WTC11 (cell line): ENCODE measurements around the gene XDH. TPM values are rescaled to one million over a fixed set of nuclear protein-coding genes. Genes with fewer than 3 reads are reported as not detected.

Source experiments
- ATAC-seq: fragments of 200-7000 bp; cut with Tn5 transposase; 2 replicates; pipeline ENCODE4 v1.10.0; 2021; ENCODE audit warnings: mild to moderate bottlenecking, moderate library complexity
- CTCF ChIA-PET: fragments of 300-600 bp; sonication (Branson Sonifier 250); formaldehyde crosslinking; loops from one replicate; lab custom pipeline; 2021; ENCODE audit warnings: antibody characterized with exemption; lab: Charles Lee
- POLR2A ChIA-PET: fragments of 350-600 bp; sonication (Branson Sonifier 250); formaldehyde crosslinking; loops from one replicate; lab custom pipeline; 2021; ENCODE audit warnings: antibody characterized with exemption; lab: Charles Lee
- DNase-seq: peaks from one replicate; pipeline ENCODE4 v3.0.0; 2021; ENCODE audit warnings: low spot score
- H3K27ac Mint-ChIP-seq: 2 replicates; pipeline ENCODE4 v1.8.0; 2021; ENCODE audit warnings: mixed read lengths
- H3K27me3 Mint-ChIP-seq: 2 replicates; pipeline ENCODE4 v1.8.0; 2021; ENCODE audit warnings: low read depth, mild to moderate bottlenecking, moderate library complexity, mixed read lengths
- H3K36me3 Mint-ChIP-seq: 2 replicates; pipeline ENCODE4 v1.8.0; 2021; ENCODE audit warnings: mixed read lengths
- H3K4me1 Mint-ChIP-seq: 2 replicates; pipeline ENCODE4 v1.8.0; 2022; ENCODE audit warnings: mixed read lengths
- H3K4me3 Mint-ChIP-seq: 2 replicates; pipeline ENCODE4 v1.8.0; 2021; ENCODE audit warnings: mild to moderate bottlenecking, moderate library complexity, mixed read lengths
- H3K9me3 Mint-ChIP-seq: 2 replicates; pipeline ENCODE4 v1.8.0; 2021; ENCODE audit warnings: mixed read lengths
- E2F5 ChIP-seq: sonication (generic); formaldehyde crosslinking; IDR thresholded peaks from 2 replicates; pipeline ENCODE4 v1.8.1; 2022; ENCODE audit warnings: mild to moderate bottlenecking, moderate library complexity, missing genetic modification reagents
- ESRRA ChIP-seq: sonication (generic); formaldehyde crosslinking; IDR thresholded peaks from 2 replicates; pipeline ENCODE4 v1.8.1; 2022; ENCODE audit warnings: mild to moderate bottlenecking, missing genetic modification reagents, borderline replicate concordance
- HMGA2 ChIP-seq: fragments of 250-450 bp; sonication (Bioruptor Pico); IDR thresholded peaks from 2 replicates; pipeline ENCODE4 v1.4.0; 2021; ENCODE audit warnings: mild to moderate bottlenecking, moderate library complexity
- IRF2 ChIP-seq: sonication (generic); formaldehyde crosslinking; IDR thresholded peaks from 2 replicates; pipeline ENCODE4 v1.8.0; 2022; ENCODE audit warnings: low read depth, missing genetic modification reagents, borderline replicate concordance
- NFE2L1 ChIP-seq: sonication (generic); formaldehyde crosslinking; IDR thresholded peaks from 2 replicates; pipeline ENCODE4 v1.8.1; 2023; ENCODE audit warnings: missing genetic modification reagents
- NFYB ChIP-seq: sonication (generic); formaldehyde crosslinking; conservative IDR thresholded peaks from 2 replicates; pipeline ENCODE4 v1.8.0; 2022; ENCODE audit warnings: low read depth, missing genetic modification reagents
- PREB ChIP-seq: sonication (generic); formaldehyde crosslinking; IDR thresholded peaks from 2 replicates; pipeline ENCODE4 v1.8.1; 2022; ENCODE audit warnings: mild to moderate bottlenecking, missing genetic modification reagents, moderate library complexity, borderline replicate concordance
- RELA ChIP-seq: sonication (generic); formaldehyde crosslinking; IDR thresholded peaks from 2 replicates; pipeline ENCODE4 v1.8.1; 2022; ENCODE audit warnings: missing genetic modification reagents, mild to moderate bottlenecking, borderline replicate concordance
- SMAD4 ChIP-seq: sonication (generic); formaldehyde crosslinking; IDR thresholded peaks from 2 replicates; pipeline ENCODE4 v1.8.0; 2022; ENCODE audit warnings: mild to moderate bottlenecking, missing genetic modification reagents
- SOX15 ChIP-seq: fragments of 250-450 bp; sonication (Bioruptor Pico); IDR thresholded peaks from 2 replicates; pipeline ENCODE4 v1.9.0; 2021; ENCODE audit warnings: mild to moderate bottlenecking
- SP1 ChIP-seq: sonication (generic); formaldehyde crosslinking; conservative IDR thresholded peaks from 2 replicates; pipeline ENCODE4 v1.8.1; 2022; ENCODE audit warnings: missing genetic modification reagents
- TEAD4 ChIP-seq: sonication (generic); formaldehyde crosslinking; IDR thresholded peaks from 2 replicates; pipeline ENCODE4 v1.8.0; 2022; ENCODE audit warnings: mild to moderate bottlenecking, missing genetic modification reagents
- ZBTB21 ChIP-seq: sonication (generic); formaldehyde crosslinking; IDR thresholded peaks from 2 replicates; pipeline ENCODE4 v1.8.1; 2023; ENCODE audit warnings: mild to moderate bottlenecking, missing genetic modification reagents, borderline replicate concordance
- ZNF121 ChIP-seq: sonication (generic); formaldehyde crosslinking; IDR thresholded peaks from 2 replicates; pipeline ENCODE4 v1.8.0; 2023; ENCODE audit warnings: missing genetic modification reagents
- ZNF138 ChIP-seq: sonication (generic); formaldehyde crosslinking; conservative IDR thresholded peaks from 2 replicates; pipeline ENCODE4 v1.8.1; 2022; ENCODE audit warnings: mild to moderate bottlenecking, moderate library complexity, missing genetic modification reagents
- total RNA-seq: library from RNA; stranded (reverse); gene quantifications from 3 replicates; pipeline ENCODE4 v1.2.3, GENCODE V29; 2021
- TF ChIP-seq, protein P1 (sequence below): sonication (generic); formaldehyde crosslinking; IDR thresholded peaks from 2 replicates; pipeline ENCODE4 v1.8.0; 2022; ENCODE audit warnings: mild to moderate bottlenecking, missing genetic modification reagents
- TF ChIP-seq, protein P2 (sequence below): fragments of 250-450 bp; sonication (Bioruptor Pico); IDR thresholded peaks from 2 replicates; pipeline ENCODE4 v1.9.0; 2021; ENCODE audit warnings: moderate library complexity, mild to moderate bottlenecking, inconsistent platforms, borderline replicate concordance
- TF ChIP-seq, protein P3 (sequence below): sonication (generic); formaldehyde crosslinking; IDR thresholded peaks from 2 replicates; pipeline ENCODE4 v1.8.1; 2022; ENCODE audit warnings: low read depth, missing genetic modification reagents, borderline replicate concordance
- TF ChIP-seq, protein P4 (sequence below): sonication (generic); formaldehyde crosslinking; IDR thresholded peaks from 2 replicates; pipeline ENCODE4 v1.8.1; 2023; ENCODE audit warnings: mild to moderate bottlenecking, moderate library complexity, missing genetic modification reagents
- TF ChIP-seq, protein P5 (sequence below): fragments of 250-450 bp; sonication (Bioruptor Pico); conservative IDR thresholded peaks from 2 replicates; pipeline ENCODE4 v1.9.0; 2021; ENCODE audit warnings: mild to moderate bottlenecking

XDH gene
- total RNA-seq, 1 experiment from 2014 or later: 3.0 TPM

- TF ChIP-seq PREB (no peak), HMGA2 (CRISPR knock-in tag) (no peak)
Measured at GRCh38 chr2:31430439-31431165, 16.1 kb upstream of the XDH start (continued).

DNA sequence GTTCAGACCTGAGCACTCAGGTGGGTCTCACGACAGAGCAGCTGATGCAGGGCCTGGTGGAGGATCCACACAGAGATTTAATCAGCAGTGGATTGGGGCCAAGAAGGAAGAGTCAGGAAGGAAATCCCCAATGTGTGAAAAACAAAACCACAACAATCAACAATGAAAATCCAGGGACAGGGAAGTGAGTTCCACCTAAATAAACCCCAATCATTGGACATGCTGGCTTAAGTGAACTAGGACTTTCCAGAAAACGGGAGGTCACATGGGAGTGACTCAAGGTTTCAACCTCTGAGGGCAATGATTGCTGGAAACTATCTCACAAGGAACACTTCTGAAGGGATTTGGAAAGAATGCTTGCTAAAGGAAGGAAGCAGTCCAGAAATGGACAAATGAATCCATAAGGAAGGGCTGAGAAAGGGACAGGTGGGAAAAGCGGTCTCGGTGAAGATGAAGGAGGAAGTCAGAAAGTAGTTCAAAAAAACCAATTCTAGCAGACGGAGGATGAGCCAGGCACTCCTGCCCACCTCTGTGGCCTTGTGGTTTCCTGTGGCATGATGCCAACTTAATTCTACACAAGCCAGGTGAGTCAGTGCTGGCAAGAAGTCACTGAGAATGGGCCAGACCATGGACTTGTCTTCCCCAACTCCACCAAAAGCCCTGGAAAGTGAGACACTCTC is 15.4 kb upstream of the XDH start:
- DNase-seq (no peak), ATAC-seq (no peak)
- ChIA-PET POLR2A (no interaction called here), CTCF (interaction anchor here (1.0 kb wide), 1 partner anchor 42 kb away, joined by 3 read pairs; no protein-coding TSS in a partner anchor)
- TF ChIP-seq IRF2 (no peak), RELA (no peak), NFE2L1 (no peak), SMAD4 (CRISPR knock-in tag) (no peak), SOX15 (no peak), NFYB (CRISPR knock-in tag) (no peak), ZNF138 (CRISPR knock-in tag) (no peak), ZNF121 (CRISPR knock-in tag) (no peak), ZBTB21 (CRISPR knock-in tag) (no peak), ESRRA (CRISPR knock-in tag) (no peak), E2F5 (CRISPR knock-in tag) (no peak), SP1 (CRISPR knock-in tag) (no peak), TEAD4 (no peak)
- TF ChIP-seq, protein P1, sequence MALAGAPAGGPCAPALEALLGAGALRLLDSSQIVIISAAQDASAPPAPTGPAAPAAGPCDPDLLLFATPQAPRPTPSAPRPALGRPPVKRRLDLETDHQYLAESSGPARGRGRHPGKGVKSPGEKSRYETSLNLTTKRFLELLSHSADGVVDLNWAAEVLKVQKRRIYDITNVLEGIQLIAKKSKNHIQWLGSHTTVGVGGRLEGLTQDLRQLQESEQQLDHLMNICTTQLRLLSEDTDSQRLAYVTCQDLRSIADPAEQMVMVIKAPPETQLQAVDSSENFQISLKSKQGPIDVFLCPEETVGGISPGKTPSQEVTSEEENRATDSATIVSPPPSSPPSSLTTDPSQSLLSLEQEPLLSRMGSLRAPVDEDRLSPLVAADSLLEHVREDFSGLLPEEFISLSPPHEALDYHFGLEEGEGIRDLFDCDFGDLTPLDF (CRISPR knock-in tag): no peak
- TF ChIP-seq, protein P2, sequence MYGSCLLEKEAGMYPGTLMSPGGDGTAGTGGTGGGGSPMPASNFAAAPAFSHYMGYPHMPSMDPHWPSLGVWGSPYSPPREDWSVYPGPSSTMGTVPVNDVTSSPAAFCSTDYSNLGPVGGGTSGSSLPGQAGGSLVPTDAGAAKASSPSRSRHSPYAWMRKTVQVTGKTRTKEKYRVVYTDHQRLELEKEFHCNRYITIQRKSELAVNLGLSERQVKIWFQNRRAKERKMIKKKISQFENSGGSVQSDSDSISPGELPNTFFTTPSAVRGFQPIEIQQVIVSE (CRISPR knock-in tag): no peak
- TF ChIP-seq, protein P3, sequence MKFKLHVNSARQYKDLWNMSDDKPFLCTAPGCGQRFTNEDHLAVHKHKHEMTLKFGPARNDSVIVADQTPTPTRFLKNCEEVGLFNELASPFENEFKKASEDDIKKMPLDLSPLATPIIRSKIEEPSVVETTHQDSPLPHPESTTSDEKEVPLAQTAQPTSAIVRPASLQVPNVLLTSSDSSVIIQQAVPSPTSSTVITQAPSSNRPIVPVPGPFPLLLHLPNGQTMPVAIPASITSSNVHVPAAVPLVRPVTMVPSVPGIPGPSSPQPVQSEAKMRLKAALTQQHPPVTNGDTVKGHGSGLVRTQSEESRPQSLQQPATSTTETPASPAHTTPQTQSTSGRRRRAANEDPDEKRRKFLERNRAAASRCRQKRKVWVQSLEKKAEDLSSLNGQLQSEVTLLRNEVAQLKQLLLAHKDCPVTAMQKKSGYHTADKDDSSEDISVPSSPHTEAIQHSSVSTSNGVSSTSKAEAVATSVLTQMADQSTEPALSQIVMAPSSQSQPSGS: no peak
- TF ChIP-seq, protein P4, sequence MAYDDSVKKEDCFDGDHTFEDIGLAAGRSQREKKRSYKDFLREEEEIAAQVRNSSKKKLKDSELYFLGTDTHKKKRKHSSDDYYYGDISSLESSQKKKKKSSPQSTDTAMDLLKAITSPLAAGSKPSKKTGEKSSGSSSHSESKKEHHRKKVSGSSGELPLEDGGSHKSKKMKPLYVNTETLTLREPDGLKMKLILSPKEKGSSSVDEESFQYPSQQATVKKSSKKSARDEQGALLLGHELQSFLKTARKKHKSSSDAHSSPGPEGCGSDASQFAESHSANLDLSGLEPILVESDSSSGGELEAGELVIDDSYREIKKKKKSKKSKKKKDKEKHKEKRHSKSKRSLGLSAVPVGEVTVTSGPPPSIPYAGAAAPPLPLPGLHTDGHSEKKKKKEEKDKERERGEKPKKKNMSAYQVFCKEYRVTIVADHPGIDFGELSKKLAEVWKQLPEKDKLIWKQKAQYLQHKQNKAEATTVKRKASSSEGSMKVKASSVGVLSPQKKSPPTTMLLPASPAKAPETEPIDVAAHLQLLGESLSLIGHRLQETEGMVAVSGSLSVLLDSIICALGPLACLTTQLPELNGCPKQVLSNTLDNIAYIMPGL: no peak
- TF ChIP-seq, protein P5, sequence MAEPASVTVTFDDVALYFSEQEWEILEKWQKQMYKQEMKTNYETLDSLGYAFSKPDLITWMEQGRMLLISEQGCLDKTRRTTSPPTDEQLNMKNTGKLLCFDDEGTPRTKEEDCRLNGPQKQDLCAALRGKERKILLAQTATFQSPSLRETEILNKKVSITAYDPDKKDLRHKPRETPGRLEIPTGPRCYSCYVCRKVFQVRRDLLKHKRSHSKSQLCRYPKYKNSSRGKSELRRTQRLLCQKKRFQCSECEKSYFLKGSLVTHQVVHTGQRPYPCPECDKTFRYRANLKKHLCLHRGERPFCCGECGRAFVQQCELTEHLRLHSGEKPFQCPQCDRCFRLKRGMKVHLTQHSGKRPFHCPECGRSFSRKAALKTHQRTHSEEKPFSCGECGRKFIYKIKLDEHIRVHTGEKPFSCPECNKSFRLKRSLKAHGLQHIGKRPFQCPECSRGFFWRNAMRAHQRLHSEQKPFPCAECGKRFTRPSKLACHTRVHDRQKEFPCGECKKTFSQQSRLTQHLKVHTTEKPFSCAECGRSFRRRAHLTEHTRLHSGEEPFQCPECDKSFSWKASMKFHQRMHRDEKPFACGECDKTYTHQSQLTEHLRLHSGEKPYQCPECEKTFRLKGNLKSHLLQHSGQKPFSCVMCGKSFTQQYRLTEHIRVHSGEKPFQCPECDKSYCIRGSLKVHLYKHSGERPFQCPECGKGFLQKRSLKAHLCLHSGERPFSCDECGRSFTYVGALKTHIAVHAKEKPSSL (CRISPR knock-in tag): no peak
- H3K4me1 Mint-ChIP-seq: peaks cover 4% of the 10 kb centered on the region
- H3K27me3 Mint-ChIP-seq: no peaks in the 10 kb centered on the region
- H3K27ac Mint-ChIP-seq: no peak overlapping the region
- no peaks in the 10 kb centered on the region; the same call in 1 of the 2 replicates for H3K36me3 Mint-ChIP-seq
- no peak overlapping the region for H3K4me3 Mint-ChIP-seq
- H3K9me3 Mint-ChIP-seq: peaks cover 15% of the 10 kb centered on the region
